T-helper 2 cell treated with Interferon-gamma antibody and Interleukin-4, amounts not matched to agents 100 ng/mL and 5 ng/mL, for 36 hours (primary cell): Measurements from ENCODE around the gene TESK2. TPM values are rescaled to one million over a fixed set of nuclear protein-coding genes. Genes with fewer than 3 reads are reported as not detected.

Experiments
- intact Hi-C: fragments of 100-400 bp; cut with micrococcal nuclease; formaldehyde crosslinking; loops from one replicate; pipeline ENCODE4 v1.15.1; 2023
- total RNA-seq: library from RNA; stranded (reverse); gene quantifications from 2 replicates; pipeline ENCODE4 v1.2.3, GENCODE V29; 2022

The TESK2 gene
- total RNA-seq, 1 donor from 2014 or later, result 2.0 TPM

- intact Hi-C loops, result no loop called here
Measured at GRCh38 chr1:45317166-45317565, 173.8 kb downstream of the TESK2 start.

- intact Hi-C loops, result no loop called here
Measured at GRCh38 chr1:45314266-45314665, 176.7 kb downstream of the TESK2 start.

- intact Hi-C loops, result no loop called here
Measured at GRCh38 chr1:45306905-45307304, 184.1 kb downstream of the TESK2 start.

GRCh38 chr1:45306319-45306718, 184.6 kb downstream of the TESK2 start:
- intact Hi-C loops, result no loop called here

DNA sequence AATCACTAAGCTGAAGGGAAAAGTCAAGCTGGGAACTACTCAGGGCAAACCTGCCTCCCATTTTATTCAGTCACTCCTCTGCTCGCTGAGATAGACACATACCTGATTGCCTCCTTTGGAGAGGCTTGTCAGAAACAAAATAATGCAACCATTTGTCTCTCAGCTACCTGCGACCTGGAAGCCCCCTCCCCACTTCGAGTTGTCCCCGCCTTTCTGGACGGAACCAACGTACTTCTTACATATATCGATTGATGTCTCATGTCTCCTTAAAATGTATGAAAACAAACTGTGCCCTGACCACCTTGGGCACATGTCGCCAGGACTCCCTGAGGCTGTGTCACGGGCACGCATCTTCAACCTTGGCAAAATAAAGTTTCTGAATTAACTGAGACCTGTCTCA, 185.7 kb downstream of the TESK2 start:
- intact Hi-C loops, result no loop called here

- intact Hi-C loops, result loop anchor here (1.0 to 5.0 kb wide), 3 partner anchors 22 to 572 kb away; partner anchors contain the start of genes GPBP1L1, HPDL, RNU5D-1 and TMEM69
Measured at GRCh38 chr1:45304311-45305081, 186.5 kb downstream of the TESK2 start.

GRCh38 chr1:45303520-45304310, 187.2 kb downstream of the TESK2 start:
- intact Hi-C loops, result loop anchor here (1.0 to 5.0 kb wide), 11 partner anchors 23 to 571 kb away; partner anchors contain the start of genes CCDC163, EIF2B3, GPBP1L1 and HPDL

- intact Hi-C loops, result loop anchor here (1.0 to 5.0 kb wide), 10 partner anchors 38 to 570 kb away; partner anchors contain the start of genes CCDC163, EIF2B3, GPBP1L1 and MMACHC
Measured at GRCh38 chr1:45302505-45303150, 188.3 kb downstream of the TESK2 start.

- intact Hi-C loops, result loop anchor here (1.0 to 5.0 kb wide), 5 partner anchors 282 to 568 kb away; partner anchors contain the start of genes GPBP1L1, RNU5D-1 and TMEM69
Measured at GRCh38 chr1:45300669-45300997, 190.3 kb downstream of the TESK2 start.

DNA sequence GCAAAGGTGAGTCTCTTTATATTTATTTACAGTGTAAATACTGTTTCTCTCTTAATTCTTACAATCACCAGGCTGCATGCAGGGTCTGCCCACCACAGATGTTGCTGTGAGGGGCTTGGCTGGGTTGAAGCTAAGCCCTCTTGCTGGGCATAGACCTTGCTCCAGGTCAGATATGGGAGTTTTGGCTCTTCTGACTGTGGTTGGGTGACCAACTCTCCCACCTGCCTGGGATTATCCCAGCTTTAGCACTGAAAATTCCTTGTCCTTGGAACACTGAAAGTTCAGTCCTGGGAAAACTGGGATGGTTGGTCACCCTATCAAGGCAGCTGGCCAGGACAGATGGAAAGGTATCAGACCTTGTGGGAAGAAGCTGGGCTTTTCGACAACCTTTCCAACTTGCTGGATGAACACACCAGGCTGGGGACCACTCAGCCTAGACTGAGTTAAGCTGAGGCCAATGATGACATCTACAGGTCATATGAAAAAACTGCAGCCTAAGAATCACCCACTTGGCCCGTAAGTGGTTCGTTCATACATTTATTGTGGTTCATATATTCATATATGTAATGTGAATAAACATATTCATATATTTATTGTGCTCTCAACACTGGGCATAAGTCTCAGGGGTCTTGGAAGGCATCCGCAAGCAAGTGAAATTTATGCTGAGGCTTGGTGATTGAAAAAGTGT, 190.8 kb downstream of the TESK2 start:
- intact Hi-C loops, result loop anchor here (1.0 to 5.0 kb wide), 5 partner anchors 282 to 568 kb away; partner anchors contain the start of genes GPBP1L1, RNU5D-1 and TMEM69

DNA sequence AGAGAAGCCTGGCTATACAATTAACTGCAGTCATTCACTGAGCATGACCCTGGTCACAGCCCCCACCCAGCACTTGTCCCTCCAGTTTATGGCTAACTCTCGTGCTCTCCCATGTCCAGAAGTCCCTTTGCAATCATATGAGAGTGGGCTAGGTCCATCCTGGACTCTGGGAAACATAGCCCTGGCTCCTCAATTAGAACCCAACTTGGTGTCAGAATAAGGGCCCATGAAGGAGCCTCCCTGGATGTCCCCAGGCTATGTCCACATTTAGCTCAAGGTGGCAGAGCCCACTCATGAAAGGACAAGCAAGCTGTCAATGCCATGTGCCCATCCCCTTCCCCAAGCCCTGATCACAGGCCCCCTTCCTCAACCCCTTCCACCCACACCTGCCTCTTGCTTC, 191.7 kb downstream of the TESK2 start:
- intact Hi-C loops, result no loop called here

DNA sequence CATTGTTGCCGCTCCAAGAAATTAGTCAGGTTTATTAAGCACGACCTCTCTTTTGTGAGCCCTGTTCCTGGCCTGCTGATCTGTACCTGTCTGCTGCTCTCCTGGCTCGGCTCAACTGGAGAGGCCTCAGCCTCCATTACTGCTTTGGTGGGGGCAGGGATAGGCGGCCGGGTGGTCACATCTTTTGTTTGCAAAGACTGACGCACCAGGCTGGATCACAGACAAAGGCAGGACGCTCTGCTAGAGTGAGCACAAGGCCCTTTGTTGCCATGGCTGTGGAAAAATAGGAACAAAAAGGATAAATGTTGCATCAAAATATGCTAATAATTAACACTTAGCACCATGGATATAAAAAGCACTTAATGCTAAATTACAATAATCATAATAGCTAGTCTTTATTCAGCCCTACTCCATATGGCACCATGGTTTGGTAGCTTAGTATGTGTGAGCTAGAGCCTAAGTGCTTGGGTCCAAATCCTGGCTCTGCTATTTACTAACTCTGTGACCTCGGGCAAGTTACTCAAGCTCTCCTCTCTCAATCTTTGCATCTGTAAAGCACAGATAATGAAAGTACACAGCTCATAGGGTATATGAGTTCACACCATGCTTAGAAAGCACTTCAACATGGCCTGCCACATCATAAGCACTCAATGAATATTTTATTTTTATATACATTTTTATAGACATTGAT, 193.2 kb downstream of the TESK2 start:
- intact Hi-C loops, result no loop called here

Other genes starting within 250 kb of the TESK2 start
- 7.8 and 8.3 TPM in 2 replicates for gene HPDL, start 164.3 kb downstream of the TESK2 start, total RNA-seq
- 25.1 and 25.5 TPM in 2 replicates for gene TOE1, start 151.0 kb downstream of the TESK2 start, total RNA-seq
- 45.1 and 57.2 TPM in 2 replicates for gene MUTYH, start 150.7 kb downstream of the TESK2 start, total RNA-seq
- gene CCDC163, start 8.9 kb upstream of the TESK2 start, total RNA-seq, result 4.5 and 5.5 TPM in 2 replicates
- gene MMACHC, start 9.1 kb upstream of the TESK2 start, total RNA-seq, result 6.5 and 8.3 TPM in 2 replicates
- gene PRDX1, start 30.7 kb upstream of the TESK2 start, total RNA-seq, result 437 and 470 TPM in 2 replicates
- gene AKR1A1, start 59.7 kb upstream of the TESK2 start, total RNA-seq, result 155 and 167 TPM in 2 replicates
- gene NASP, start 92.9 kb upstream of the TESK2 start, total RNA-seq, result 216 and 222 TPM in 2 replicates
- 3.2 and 3.5 TPM in 2 replicates for gene CCDC17, start 132.9 kb upstream of the TESK2 start, total RNA-seq
- 96.4 and 97.4 TPM in 2 replicates for gene GPBP1L1, start 195.4 kb upstream of the TESK2 start, total RNA-seq
- gene TMEM69, start 197.0 kb upstream of the TESK2 start, total RNA-seq, result 18.0 TPM in 2 replicates